CD4-positive, alpha-beta T cell treated with Interleukin-12 subunit alpha and Interleukin-12 subunit beta, for 1 hour (primary cell): ENCODE data around the gene SHB.

Experiments
- DNase-seq: peaks from one replicate; pipeline ENCODE4 v3.0.0-alpha.2; 2020

The SHB gene

DNA sequence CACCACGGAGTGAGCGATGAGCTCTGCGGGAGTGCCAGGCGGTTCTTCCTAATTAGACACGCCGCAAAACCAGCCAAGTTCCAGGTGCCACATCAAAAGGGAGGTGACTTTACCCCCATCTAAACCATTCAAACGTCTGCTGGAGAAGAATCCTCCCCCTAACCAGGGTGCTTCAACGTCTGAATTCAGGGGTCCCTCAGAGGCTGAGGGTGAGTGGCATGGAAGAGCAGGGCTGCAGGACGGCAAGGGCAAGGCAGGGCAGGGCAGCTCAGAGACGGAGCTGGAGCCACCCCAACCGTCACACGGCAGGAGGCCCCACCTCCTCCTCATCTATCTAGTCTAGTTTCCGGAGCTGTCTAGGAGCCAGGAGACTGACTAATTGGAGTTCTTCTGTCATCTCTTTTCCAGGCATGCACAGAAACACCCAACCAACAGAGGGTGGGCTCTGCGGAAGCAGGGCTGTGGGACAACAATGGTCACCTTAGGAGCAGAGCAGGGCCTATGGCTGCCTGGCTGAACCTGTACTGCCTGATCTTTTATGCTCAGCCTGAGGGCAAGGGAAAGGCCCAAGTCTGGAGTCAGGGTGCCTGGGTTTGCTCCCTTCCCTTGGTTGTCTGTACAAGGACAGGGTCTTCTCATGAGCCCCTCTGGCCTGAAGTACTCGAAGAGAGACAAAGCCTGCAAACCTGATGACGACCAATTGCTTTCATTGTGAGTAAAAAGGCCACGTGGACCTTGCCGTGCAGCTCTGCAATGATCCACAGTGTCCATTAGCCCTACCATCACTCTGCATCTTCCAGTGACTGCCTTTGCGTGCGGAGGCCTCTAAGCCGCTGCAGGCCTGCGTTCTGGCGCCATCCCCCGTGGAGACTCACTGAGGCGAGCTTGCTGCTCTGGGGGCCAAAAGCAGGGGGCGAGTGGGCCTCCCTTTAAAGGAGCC lies 84.1 kb downstream of the SHB start:
- no peak for DNase-seq

DNA sequence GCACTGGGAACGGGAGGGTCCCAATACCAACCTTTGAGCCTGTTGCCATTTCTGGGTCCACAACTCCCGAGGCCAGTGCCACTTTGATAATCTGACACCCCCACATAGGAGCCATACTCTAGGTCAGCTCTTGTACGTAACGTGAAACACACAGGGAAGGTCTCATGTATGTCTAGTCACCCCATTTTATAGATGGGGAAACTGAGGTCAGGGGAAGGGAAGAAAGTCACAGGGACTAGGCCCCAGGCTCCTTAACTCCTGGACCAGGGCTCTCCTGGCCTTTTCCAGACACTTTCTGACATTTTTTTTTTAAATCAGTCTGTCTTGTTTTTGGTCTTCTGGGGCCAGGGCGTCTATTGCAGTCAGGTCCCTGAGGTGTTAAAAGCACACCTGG lies 84.8 kb downstream of the SHB start:
- DNase-seq = no peak

DNA sequence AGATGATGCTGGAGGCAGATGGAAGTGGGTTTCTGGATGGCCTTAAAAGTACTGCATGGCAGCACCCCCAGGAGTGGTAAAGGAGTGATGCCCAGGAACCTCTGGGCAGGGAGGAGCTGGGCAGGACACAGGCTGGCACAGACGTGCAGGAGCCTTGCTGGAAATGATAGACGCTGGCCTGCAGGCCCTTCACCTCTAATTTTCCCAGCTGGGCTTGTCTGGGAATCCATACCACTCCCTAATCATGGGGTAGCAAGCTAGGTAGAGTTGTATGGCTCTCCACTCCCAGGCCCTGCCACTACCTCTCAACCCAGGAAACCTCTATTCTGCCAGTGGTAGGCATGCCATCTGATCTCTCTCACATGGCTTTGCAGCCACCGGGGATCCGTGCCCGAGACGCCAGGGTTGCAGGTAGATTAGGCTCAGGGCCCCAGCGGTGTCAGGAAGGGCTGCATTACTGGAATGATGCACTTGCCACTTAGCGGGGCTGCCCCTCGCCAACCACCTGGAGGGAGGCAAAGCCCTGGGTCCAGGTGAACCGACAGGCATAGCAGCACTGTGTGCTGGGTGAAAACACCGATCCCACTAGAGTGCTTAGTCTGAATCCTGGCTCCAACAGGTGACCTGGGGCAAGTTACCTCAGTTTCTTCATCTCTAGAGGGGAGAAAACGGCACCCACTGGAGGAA lies 85.5 kb downstream of the SHB start:
- no peak for DNase-seq

DNA sequence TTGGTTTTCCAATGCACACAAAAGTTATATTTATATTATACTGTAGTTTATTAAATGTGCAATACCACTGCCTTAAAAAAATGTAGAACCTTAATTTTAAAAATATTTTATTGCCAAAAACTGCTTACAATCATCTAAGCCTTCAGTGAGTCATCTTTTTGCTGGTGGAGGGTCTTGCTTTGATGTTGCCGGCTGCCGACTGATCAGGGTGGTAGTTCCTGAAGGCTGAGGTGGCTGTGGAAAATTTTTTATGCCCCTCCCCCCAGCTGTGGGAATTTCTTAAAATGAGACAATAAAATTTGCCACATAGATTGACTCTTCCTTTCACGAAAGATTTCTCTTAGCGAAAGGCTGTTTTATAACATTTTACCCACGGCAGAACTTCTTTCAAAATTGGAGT lies 89.2 kb downstream of the SHB start:
- no peak for DNase-seq

GRCh38 chr9:37978983-37979382 lies 90.0 kb downstream of the SHB start:
- DNase-seq = no peak

DNA sequence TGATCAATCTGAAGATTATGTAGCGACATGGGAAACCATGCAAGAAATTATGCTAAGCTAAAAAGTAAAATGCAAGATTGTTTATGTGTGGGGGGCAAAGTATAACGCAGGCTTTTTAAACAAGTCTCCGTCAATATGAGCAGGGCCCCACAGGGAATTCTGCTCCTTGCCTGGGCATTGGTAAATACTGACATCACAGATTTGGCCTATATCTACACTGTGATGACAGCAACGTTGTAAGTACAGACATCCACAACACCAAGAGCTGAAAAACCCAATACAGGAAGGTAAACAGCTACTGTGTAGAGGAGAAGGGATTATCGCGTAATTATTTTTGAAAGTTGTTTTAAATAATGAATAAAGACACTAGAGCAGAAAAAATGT lies 90.6 kb downstream of the SHB start:
- no peak for DNase-seq

GRCh38 chr9:37977851-37978480 lies 91.1 kb downstream of the SHB start:
- DNase-seq = no peak

DNA sequence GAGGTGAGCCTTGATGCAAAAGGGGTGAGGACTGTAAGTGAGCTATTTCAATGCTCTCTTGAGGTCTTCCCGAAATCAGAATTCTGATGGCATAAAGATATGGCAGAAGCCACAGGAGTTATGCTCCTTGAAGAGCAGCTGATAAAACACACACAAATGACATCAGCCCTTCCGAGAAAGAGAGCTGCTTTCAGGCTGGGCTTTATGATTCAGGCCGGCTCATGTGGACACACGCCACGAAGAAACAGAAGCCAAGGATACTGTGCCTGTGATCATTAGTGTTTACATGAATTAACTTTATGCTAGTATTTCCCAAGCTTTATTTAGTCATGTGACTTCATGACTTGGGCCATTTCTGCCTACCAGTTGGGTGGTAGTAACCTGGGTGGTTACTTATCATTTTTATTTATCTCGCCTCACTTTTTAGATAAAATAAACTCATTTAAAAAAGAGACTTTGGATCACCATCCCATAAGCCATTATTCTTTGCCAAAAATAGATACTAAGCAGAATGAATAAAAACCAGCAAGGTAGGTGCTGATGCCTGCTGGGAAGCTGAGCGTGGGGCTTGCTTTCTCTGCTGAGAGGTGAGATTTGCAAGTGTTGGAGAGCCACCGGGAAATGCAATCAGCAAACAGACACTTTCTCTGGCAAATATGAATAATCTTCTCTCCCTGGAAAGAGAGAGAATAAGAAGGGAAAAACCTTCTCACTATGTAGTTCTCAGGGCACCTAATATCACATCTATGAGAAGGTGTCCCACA lies 92.1 kb downstream of the SHB start:
- DNase-seq = no peak

DNA sequence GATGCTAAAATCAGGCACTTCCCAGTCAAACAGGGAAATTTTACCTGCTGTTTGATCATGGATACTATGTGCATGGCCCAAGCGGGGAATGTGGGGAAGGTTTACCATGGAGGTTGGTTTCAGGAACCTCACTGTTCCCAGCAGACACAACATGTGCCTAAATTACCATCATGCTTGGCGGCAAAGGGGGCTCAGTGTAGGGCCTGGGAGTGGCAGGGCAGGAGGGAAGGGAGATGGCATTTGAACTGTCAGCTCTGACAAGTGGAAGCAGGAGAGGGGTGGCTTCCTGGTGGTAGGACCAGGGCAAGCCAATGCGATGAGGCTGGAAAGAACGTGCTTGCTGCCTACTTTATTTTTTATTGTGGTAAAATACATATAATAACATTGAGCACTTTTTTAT lies 93.4 kb downstream of the SHB start:
- DNase-seq = no peak

GRCh38 chr9:37974506-37975173 lies 94.4 kb downstream of the SHB start:
- DNase-seq = no peak

DNA sequence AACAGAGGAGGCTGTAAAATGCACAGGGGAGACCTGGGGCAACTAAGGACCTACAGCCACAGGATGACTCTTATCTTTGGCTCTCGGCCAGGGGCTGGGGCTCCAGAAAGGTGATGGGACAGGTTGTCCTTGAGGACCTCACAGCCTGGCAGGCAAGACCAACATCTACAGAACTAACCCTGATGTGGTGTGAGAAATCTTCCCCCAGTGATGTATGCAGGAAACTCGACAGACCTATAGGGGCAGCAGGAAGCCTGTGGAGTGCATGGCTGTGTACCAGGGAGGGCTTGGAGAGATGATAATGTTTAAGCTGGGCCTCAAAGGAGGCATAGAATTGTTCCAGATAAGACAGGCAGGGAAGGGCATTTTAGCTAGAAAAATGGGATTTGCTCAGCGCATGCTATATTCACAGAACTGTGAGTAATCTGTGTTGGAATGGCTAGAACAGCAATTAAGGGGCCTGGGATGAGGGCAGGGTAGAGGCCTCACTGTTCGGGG lies 96.6 kb downstream of the SHB start:
- DNase-seq = no peak

- no peak for DNase-seq
Measured at GRCh38 chr9:37971691-37972090, 97.3 kb downstream of the SHB start.

GRCh38 chr9:37971108-37971459 lies 97.9 kb downstream of the SHB start:
- DNase-seq = no peak

- DNase-seq = no peak
Measured at GRCh38 chr9:37970301-37971107, 98.5 kb downstream of the SHB start.

DNA sequence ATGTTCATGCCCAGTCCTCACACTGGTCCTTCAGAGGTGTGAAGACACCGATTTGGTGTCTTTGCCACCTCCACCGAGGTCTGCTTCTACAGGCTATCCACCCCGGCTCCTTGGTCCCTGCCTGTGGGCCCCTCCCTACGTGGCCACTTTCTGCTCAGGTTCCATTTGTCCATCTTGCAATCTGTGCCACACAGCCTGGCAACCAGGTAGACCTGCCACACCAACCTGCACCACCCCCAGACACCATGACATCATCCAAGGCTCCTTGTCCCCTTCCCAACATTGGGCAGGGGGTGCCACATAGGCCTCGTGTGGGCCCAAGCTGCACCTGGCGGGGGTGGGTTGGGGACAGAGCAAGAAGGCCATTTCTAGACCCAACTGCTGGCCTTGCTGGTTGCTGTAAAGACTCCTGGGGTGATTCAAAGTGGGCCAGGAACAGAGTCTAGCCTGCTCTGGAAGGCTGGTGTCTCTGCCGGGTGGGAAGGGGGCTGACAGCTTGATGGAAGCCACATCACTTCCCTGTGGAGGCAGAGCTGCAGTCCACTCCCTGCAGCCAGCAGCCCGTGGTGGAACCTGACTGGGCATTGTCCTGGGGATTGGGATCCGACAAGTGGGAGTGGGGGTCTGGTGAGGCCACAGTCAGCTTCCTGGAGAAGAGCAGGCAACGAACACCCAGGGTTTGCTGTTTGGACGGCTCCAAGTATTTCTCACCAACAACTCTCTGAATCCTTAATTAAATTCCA lies 99.3 kb downstream of the SHB start:
- no peak for DNase-seq

DNA sequence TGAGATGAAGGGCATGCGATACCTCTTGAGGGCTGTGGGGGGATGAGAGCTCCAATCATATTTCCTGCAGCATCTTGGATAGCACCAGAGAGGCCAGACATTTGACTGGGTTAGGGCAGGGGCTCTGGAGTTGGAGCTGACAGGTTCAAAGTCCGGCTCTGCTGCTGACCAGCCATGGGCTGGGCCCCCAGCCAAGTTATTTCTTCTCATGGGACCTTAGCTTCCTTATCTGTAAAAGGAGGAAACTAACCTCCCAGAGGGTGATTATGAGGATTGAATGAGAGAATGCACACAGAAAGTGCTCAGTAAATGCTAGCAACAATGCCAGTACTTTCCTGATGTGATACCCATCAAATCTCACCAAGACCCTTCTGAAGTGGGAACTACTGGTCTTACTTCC lies 99.9 kb downstream of the SHB start:
- DNase-seq = no peak

DNA sequence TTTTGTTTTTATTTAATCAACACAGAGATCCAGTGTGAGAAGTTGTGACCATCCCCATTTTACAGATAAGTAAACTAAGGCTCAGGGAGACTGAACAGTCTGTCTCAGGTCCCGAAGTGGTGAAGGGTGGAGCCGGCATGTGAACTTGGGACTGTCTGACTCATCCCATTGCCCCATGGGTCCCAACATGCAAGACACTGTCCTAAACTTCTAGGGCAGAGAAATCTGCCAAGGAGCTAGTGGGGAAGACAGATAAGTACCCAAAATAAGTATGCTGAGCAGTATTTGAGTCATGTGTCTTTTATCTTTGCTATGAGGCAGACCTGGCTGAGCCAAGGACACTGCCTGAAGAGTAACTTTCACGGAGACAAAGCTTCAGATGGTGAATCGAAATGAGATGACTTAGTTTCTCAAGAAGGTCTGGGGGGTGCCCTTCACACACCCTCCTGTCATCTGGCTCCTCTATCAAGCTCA lies 100.8 kb downstream of the SHB start:
- no peak for DNase-seq

DNA sequence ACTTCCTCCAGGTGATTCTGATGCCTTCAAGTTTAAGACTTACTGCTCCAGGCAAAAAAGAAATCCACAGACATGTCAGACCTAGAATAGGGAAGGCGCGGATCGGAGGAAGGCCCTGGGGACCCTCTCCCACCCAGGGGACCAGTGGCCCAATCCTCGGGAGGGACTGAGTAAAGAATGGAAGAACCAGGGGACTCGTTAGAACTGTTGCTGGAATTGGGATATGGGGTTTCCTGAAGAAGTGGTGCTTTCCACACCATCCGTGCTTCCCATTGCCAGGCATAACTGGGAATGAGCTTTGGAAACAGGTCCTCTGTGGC lies 101.3 kb downstream of the SHB start:
- DNase-seq = no peak

DNA sequence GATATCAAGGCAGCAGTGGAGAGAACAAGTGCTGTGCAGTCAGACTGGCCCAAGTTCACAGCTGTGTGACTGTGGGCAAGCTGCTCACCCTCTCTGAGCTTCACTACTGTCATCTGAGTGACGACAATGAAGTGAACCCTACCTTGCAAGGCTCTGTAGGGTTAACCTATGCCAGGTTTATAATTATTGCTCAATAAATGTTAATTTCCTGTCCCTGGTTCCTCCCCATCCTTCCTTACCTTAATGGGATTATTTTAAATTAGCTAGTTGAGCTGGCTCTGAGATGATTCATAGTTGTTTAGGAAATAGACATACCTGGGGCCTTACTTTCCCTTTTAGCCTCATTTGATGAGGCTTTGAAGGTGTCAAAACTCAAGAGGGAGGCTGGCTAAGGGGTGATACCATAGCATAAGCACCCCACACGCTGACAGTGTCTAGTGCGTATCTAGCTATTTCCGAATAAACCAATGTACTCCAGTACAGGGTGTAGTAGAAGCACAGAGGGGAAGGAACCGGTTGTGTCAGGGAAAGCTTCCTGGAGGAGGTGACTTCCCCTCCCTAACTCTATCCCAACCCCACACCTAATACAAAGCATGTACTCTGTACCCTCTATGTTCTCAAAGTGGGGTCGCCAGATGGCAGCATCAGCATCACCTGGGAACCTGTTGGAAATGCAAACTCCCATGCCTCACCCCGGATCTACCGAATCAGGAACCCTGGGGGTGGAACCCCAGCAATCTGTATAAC lies 101.8 kb downstream of the SHB start:
- no peak for DNase-seq

DNA sequence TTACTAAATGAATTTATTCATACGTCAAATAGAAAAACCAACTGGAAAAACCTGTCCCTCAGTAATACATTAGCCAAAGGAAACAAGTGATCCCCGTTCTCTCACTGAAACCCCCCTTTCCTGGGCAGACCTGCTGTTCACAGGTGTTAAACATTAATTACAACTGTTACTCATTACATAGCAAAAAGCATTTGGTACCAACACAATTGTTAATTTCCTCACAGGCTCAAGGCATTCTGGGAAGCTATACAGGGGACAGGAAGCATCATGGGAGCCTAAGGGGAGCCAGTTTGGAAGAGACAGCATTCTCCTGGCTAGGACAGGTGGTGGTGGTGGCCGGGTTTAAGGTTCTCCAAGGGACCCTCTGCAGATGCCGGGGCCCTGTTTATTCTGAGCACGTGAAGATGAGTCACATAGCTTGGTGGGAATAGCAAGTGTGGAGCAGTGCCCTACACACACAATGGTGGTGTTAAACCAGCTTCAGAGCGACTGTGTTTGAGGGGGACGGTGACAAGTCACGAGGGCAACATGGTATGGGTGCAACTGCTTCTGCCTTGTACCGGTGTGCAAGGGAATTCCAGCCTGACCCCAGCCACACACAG lies 102.5 kb downstream of the SHB start:
- no peak for DNase-seq
